AG09309 (cell line): Measurements from ENCODE around the gene DCP2.

ENCODE experiments used
- DNase-seq: peaks from one replicate; pipeline ENCODE4 v3.0.0-alpha.2; 2010; ENCODE audit warnings: low read depth
- H3K4me3 ChIP-seq: 2 replicates; pipeline ENCODE4 v1.5.1; 2011; ENCODE audit warnings: mild to moderate bottlenecking, low read depth, low read length, moderate library complexity; ENCODE audit not compliant: control insufficient read depth
- TF ChIP-seq, protein P1 (sequence below): IDR thresholded peaks from 2 replicates; pipeline ENCODE4 v1.5.1; 2011; ENCODE audit warnings: mild to moderate bottlenecking, low read depth, low read length, inconsistent platforms; ENCODE audit not compliant: insufficient read depth, control insufficient read depth; ENCODE audit errors: missing control alignments

Gene DCP2

GRCh38 chr5:113042491-113043243, 66.1 kb downstream of the DCP2 start:
- DNase-seq = no peak
- TF ChIP-seq, protein P1, sequence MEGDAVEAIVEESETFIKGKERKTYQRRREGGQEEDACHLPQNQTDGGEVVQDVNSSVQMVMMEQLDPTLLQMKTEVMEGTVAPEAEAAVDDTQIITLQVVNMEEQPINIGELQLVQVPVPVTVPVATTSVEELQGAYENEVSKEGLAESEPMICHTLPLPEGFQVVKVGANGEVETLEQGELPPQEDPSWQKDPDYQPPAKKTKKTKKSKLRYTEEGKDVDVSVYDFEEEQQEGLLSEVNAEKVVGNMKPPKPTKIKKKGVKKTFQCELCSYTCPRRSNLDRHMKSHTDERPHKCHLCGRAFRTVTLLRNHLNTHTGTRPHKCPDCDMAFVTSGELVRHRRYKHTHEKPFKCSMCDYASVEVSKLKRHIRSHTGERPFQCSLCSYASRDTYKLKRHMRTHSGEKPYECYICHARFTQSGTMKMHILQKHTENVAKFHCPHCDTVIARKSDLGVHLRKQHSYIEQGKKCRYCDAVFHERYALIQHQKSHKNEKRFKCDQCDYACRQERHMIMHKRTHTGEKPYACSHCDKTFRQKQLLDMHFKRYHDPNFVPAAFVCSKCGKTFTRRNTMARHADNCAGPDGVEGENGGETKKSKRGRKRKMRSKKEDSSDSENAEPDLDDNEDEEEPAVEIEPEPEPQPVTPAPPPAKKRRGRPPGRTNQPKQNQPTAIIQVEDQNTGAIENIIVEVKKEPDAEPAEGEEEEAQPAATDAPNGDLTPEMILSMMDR = no peak
- H3K4me3 ChIP-seq = no peak overlapping the region

DNA sequence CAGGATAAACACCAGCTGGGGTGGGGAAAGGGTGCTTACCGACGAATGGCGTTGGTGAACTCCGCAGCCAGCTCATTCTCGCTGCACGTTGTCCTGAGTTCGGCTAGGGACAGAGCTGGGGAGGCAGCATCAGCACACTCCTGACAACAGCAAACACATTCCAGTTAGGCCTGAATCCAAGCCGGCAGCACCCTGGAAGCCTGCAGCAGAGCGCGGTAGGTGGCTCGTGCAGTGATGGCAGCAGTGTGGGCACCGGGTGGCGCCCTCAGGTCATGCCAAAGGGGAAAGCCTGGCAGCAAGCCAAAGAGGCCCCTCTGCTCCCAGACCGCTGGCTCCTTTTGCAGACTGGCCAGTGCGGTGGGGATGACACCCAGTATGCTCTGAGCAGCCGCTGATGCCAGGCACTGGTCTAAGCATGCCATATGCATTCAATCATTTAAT, 66.9 kb downstream of the DCP2 start:
- no peak overlapping the region for H3K4me3 ChIP-seq
- TF ChIP-seq, protein P1 = peak; percentile 31
- DNase-seq = no peak

DNA sequence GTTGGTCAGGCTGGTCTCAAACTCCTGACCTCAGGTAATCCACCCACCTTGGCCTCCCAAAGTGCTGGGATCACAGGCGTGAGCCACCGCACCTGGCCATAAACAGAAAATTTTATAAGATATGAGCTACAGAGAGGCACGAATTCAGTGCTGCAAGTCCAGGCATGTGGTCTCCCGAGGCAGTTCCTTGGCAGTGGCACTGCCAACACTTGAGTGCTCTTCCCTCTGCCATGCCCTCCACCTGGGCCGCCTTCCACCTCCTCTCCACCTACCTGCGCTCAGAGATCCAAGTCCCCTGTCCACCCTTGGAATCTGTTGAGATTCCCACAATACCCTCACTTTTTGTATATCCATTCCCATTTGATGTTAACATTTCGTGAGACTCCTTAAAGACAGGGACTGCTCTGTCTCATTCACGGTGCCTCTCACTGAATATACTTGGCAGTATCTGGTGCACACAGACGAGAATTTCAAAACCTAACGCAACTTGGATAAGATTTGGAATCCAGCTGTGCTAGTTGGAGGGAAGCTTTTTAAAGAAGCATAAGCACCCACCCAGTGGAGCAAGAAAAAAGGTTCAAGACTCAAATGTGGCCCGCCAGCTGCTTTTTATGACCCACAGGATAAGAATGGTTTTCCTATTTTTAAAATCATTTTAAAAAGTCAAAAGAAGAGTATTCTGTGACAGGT, 68.3 kb downstream of the DCP2 start:
- no peak for DNase-seq
- TF ChIP-seq, protein P1 = no peak
- no peak overlapping the region for H3K4me3 ChIP-seq

GRCh38 chr5:113047234-113047633, 70.6 kb downstream of the DCP2 start:
- DNase-seq = no peak
- no peak overlapping the region for H3K4me3 ChIP-seq
- TF ChIP-seq, protein P1 = no peak

GRCh38 chr5:113047733-113048652, 71.4 kb downstream of the DCP2 start:
- TF ChIP-seq, protein P1 = no peak
- DNase-seq = no peak
- H3K4me3 ChIP-seq = no peak overlapping the region

GRCh38 chr5:113048931-113049330, 72.3 kb downstream of the DCP2 start:
- TF ChIP-seq, protein P1 = no peak
- DNase-seq = no peak
- no peak overlapping the region for H3K4me3 ChIP-seq
